ENCODE data around the gene DNAJB8. TPM values are rescaled to one million over a fixed set of nuclear protein-coding genes. Genes with fewer than 3 reads are reported as not detected.

DNAJB8 gene
- polyA plus RNA-seq, 1 donor, result not detected

GRCh38 chr3:128420289-128420688 is 46.4 kb downstream of the DNAJB8 start:
- no peak overlapping the region for H3K27ac ChIP-seq (ENCODE audit: low read length)
- no CpG with 5 or more reads among the region's 7 CpGs for WGBS (ENCODE audit: insufficient coverage, low lambda C conversion rate)
- no peaks in the 10 kb centered on the region for H3K9me3 ChIP-seq (ENCODE audit: control insufficient read depth, low read depth, low read length)

GRCh38 chr3:128419311-128419710 is 47.4 kb downstream of the DNAJB8 start:
- peaks cover 8% of the 10 kb centered on the region for H3K4me1 ChIP-seq (ENCODE audit: control insufficient read depth, insufficient read depth, low read length)
- H3K27me3 ChIP-seq (ENCODE audit: control insufficient read depth, insufficient read depth, low read length), result no peaks in the 10 kb centered on the region
- H3K4me3 ChIP-seq (ENCODE audit: low read length), result no peak overlapping the region
- WGBS (ENCODE audit: insufficient coverage, low lambda C conversion rate), result 100% methylated on average over 1 of the region's 4 CpGs
- no peaks in the 10 kb centered on the region for H3K9me3 ChIP-seq (ENCODE audit: control insufficient read depth, low read depth, low read length)
- no peak overlapping the region for H3K27ac ChIP-seq (ENCODE audit: low read length)
- H3K36me3 ChIP-seq (ENCODE audit: control insufficient read depth, insufficient read depth, low read length), result no peaks in the 10 kb centered on the region
- no peak for DNase-seq

More at GRCh38 chr3:128420289-128420688, 46.4 kb downstream of the DNAJB8 start:
- peaks cover 8% of the 10 kb centered on the region for H3K4me1 ChIP-seq (ENCODE audit: control insufficient read depth, insufficient read depth, low read length)
- no peaks in the 10 kb centered on the region for H3K27me3 ChIP-seq (ENCODE audit: control insufficient read depth, insufficient read depth, low read length)
- H3K4me3 ChIP-seq (ENCODE audit: low read length), result no peak overlapping the region
- H3K36me3 ChIP-seq (ENCODE audit: control insufficient read depth, insufficient read depth, low read length), result no peaks in the 10 kb centered on the region
- DNase-seq, result no peak

GRCh38 chr3:128418900-128419299 is 47.8 kb downstream of the DNAJB8 start:
- Histone ChIP-seq H3K27me3 (ENCODE audit: control insufficient read depth, insufficient read depth, low read length) (no peaks in the 10 kb centered on the region), H3K36me3 (ENCODE audit: control insufficient read depth, insufficient read depth, low read length) (no peaks in the 10 kb centered on the region), H3K27ac (ENCODE audit: low read length) (no peak overlapping the region), H3K4me1 (ENCODE audit: control insufficient read depth, insufficient read depth, low read length) (peaks cover 8% of the 10 kb centered on the region), H3K9me3 (ENCODE audit: control insufficient read depth, low read depth, low read length) (no peaks in the 10 kb centered on the region), H3K4me3 (ENCODE audit: low read length) (no peak overlapping the region)
- whole genome bisulfite sequencing (ENCODE audit: insufficient coverage, low lambda C conversion rate), result no CpG with 5 or more reads among the region's 2 CpGs
- no peak for DNase-seq

- no CpG with 5 or more reads among the region's 12 CpGs for WGBS (ENCODE audit: insufficient coverage, low lambda C conversion rate)
- no peaks in the 10 kb centered on the region for H3K36me3 ChIP-seq (ENCODE audit: control insufficient read depth, insufficient read depth, low read length)
- peaks cover 20% of the 10 kb centered on the region for H3K4me1 ChIP-seq (ENCODE audit: control insufficient read depth, insufficient read depth, low read length)
- peak in 1 of 2 donors; percentile 24 for DNase-seq
- no peak overlapping the region for H3K4me3 ChIP-seq (ENCODE audit: low read length)
- no peaks in the 10 kb centered on the region for H3K9me3 ChIP-seq (ENCODE audit: control insufficient read depth, low read depth, low read length)
- no peak overlapping the region for H3K27ac ChIP-seq (ENCODE audit: low read length)
- H3K27me3 ChIP-seq (ENCODE audit: control insufficient read depth, insufficient read depth, low read length), result no peaks in the 10 kb centered on the region
Measured at GRCh38 chr3:128416578-128417211, 50.0 kb downstream of the DNAJB8 start.

GRCh38 chr3:128415773-128416577 is 50.7 kb downstream of the DNAJB8 start:
- Histone ChIP-seq H3K27me3 (ENCODE audit: control insufficient read depth, insufficient read depth, low read length) (no peaks in the 10 kb centered on the region), H3K4me3 (ENCODE audit: low read length) (no peak overlapping the region), H3K27ac (ENCODE audit: low read length) (no peak overlapping the region), H3K36me3 (ENCODE audit: control insufficient read depth, insufficient read depth, low read length) (no peaks in the 10 kb centered on the region), H3K9me3 (ENCODE audit: control insufficient read depth, low read depth, low read length) (no peaks in the 10 kb centered on the region), H3K4me1 (ENCODE audit: control insufficient read depth, insufficient read depth, low read length) (peaks cover 21% of the 10 kb centered on the region)
- no CpG with 5 or more reads among the region's 19 CpGs for WGBS (ENCODE audit: insufficient coverage, low lambda C conversion rate)
- DNase-seq, result no peak

- H3K4me3 ChIP-seq (ENCODE audit: low read length), result no peak overlapping the region
Measured at GRCh38 chr3:128415200-128415772, 51.4 kb downstream of the DNAJB8 start.

GRCh38 chr3:128413413-128414205 is 53.1 kb downstream of the DNAJB8 start:
- Histone ChIP-seq H3K27me3 (ENCODE audit: control insufficient read depth, insufficient read depth, low read length) (no peaks in the 10 kb centered on the region), H3K4me1 (ENCODE audit: control insufficient read depth, insufficient read depth, low read length) (peaks cover 23% of the 10 kb centered on the region), H3K27ac (ENCODE audit: low read length) (no peak overlapping the region), H3K9me3 (ENCODE audit: control insufficient read depth, low read depth, low read length) (no peaks in the 10 kb centered on the region), H3K4me3 (ENCODE audit: low read length) (no peak overlapping the region), H3K36me3 (ENCODE audit: control insufficient read depth, insufficient read depth, low read length) (peaks cover 4% of the 10 kb centered on the region)
- WGBS (ENCODE audit: insufficient coverage, low lambda C conversion rate), result no CpG with 5 or more reads among the region's 24 CpGs
- DNase-seq, result no peak

More at GRCh38 chr3:128415200-128415772, 51.4 kb downstream of the DNAJB8 start:
- Histone ChIP-seq H3K4me1 (ENCODE audit: control insufficient read depth, insufficient read depth, low read length) (peaks cover 23% of the 10 kb centered on the region), H3K27me3 (ENCODE audit: control insufficient read depth, insufficient read depth, low read length) (no peaks in the 10 kb centered on the region), H3K36me3 (ENCODE audit: control insufficient read depth, insufficient read depth, low read length) (no peaks in the 10 kb centered on the region), H3K9me3 (ENCODE audit: control insufficient read depth, low read depth, low read length) (no peaks in the 10 kb centered on the region), H3K27ac (ENCODE audit: low read length) (no peak overlapping the region)
- DNase-seq, result no peak
- no CpG with 5 or more reads among the region's 16 CpGs for WGBS (ENCODE audit: insufficient coverage, low lambda C conversion rate)

GRCh38 chr3:128413003-128413370 is 53.7 kb downstream of the DNAJB8 start:
- no CpG with 5 or more reads among the region's 8 CpGs for WGBS (ENCODE audit: insufficient coverage, low lambda C conversion rate)

More at GRCh38 chr3:128413003-128413370, 53.7 kb downstream of the DNAJB8 start:
- Histone ChIP-seq H3K36me3 (ENCODE audit: control insufficient read depth, insufficient read depth, low read length) (peaks cover 4% of the 10 kb centered on the region), H3K4me1 (ENCODE audit: control insufficient read depth, insufficient read depth, low read length) (peaks cover 23% of the 10 kb centered on the region), H3K9me3 (ENCODE audit: control insufficient read depth, low read depth, low read length) (no peaks in the 10 kb centered on the region), H3K27me3 (ENCODE audit: control insufficient read depth, insufficient read depth, low read length) (no peaks in the 10 kb centered on the region), H3K4me3 (ENCODE audit: low read length) (no peak overlapping the region), H3K27ac (ENCODE audit: low read length) (no peak overlapping the region)
- no peak for DNase-seq

Data from large intestine (tissue), 3 donors.